Activated CD4-positive, alpha-beta T cell treated with anti-CD3 and anti-CD28 coated beads, Interleukin-2, amount 50 U/mL, for 24 hours (primary cell): Measurements from ENCODE around the gene LMO1.

Experiments
- DNase-seq, 2 donors: peaks; one replicate each; pipeline ENCODE4 v3.0.0-alpha.2; 2020; ENCODE audit warnings: low read depth in 1 of 2, low spot score in 1 of 2

LMO1 gene

DNA sequence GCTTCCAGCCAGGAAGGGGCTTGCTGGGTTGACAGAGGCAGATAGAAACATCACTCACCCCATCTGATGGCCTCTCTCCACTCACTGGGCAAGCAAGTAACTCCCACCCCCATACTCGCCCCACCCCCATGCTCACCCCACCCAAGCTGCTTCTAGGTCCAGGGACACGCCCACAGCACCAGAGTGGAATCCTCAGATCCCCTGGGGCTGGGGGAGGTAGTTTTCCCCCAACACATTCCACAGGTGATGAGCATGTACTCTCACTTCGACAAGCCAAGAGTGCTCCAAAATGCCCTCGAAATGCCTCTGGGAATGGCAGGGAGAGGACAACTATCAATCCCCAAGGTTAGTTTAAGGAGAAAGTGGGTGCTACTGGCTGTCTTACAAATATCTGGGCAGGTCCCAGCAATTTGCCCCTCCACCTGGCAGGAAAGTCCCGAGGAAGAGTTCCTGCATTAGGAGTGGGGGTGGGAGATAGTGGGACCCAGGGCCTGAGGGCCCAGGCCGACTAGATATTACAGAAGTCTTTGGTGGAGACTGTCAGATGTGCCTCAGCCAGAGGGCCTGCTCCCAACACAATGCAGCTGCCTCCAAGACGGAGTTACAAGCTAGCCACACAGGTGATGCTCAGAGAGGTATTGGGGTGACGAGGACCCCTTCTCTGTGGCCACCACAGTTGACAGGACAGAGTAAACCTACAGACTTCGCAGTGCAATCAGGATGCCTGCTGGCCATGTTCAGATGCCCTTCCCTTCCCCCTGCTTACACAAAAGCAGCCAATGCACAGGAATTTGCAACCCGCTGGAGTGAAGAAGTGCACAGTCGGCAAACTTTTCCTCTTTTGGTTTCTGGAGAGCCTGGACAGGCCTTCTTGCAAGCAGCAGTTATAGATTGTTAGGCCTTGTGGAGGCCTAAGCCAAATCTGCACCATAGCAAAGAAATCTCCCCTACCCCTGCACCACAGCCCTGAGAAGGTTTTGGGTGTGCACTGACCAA lies 2.9 kb upstream of the LMO1 start:
- no peak for DNase-seq

DNA sequence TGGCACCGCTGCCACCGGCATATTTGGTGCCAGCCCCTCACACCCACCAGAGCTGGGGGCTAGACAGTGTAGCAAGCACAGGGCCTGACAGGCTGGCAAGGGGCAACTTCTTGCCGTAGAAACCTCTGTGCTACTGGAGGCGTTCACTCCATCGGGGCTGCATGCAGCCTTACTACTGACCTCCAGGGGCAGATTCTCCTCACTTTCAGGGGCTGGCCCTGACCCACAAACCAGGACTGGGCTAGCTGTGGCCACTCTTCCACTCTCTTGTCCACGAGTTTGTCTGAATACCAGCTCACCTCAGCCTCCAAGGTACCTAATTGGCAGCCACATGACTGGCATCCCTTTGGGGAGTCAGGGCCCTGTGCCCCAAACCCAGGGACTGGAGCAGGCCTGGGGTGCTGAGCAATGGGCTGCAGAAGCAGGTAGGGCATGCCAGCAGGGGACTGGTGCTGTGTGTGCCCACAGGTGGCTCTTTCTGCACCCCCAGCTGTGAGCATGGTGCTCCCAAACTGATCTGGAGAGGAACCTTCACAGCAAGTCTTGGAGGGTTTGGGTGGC lies 2.1 kb upstream of the LMO1 start:
- DNase-seq: no peak

DNA sequence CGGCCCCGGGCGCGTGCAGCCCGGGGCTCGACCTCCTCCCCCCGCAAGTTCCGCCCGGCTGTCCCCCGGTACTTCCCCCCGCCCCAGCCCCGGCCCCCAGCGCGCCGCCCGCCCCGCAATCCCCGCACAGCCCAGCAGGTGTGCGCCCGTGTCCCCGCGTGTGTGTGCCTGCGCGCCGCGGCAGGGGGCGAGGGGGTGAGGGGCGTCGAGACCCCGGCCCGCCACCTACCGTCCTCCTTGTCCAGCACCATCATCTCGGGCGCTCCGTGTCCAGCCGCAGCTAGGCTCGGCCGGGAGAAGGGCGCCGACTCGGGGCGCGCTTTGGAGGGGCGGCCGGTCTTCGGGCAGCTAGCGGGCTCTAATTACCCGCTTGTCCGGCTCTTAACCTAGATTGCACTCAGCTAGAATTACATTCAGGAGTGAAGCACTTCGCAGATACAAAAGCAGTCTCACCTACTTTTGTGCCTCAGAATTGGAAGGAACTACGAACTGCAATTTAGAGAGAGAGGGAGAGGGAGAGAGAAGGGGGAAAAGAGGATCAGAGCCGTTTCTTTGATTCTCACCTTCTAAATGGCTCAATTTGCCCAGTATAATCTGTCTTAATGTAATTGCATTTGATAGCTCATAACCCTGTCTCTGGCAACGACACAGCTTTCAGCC lies 439 bp downstream of the LMO1 start:
- no peak for DNase-seq

DNA sequence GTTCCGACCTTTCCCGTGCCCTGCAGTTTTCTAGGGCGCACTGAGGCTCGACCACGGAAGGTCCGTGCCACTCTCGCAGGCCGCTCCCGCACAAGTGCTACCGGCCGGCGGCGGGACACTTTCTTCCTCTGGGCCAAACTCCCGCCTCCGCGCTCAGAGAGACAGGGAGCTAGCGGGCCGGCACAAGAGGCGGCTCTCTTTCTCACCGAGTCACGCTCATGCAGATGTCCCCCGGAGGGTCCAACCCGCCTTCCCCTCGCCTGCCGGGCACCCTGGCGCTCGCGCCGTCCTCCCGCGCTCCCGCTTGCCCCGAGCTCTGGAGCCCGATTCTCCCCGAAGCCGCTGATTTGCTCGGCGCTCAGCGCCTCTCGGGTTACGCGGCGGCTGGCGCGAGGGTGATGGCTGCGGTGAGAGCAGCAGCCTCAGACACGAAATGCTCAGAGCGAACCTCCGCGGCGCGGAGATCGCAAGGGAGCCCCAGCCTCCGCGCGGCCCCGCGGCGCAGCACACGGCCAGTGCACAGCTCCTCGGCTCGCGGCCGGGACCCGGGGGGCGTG lies 1.0 kb downstream of the LMO1 start:
- DNase-seq: no peak

- no peak for DNase-seq
These were observed 1.6 kb downstream of the LMO1 start for GRCh38 chr11:8261921-8262551.

DNA sequence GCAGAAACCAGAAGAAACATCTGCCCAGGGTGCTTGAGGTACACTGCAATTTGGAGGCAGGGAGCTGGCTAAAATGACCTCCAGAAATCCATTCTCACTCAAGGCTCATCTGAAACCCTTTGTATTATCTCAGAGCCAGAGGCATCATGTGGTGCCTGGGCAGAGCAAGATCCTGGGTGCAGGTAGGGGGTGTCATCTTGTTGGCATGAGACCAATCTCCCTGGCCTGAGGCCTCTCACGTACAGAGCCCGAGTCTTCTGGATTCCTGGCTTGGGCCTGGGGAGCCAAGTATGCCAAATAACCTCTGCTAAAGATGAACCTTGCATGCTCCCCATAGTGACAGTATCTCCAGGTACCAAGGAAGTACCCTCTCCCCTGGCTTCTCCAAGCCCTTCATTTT lies 2.4 kb downstream of the LMO1 start:
- DNase-seq: no peak

DNA sequence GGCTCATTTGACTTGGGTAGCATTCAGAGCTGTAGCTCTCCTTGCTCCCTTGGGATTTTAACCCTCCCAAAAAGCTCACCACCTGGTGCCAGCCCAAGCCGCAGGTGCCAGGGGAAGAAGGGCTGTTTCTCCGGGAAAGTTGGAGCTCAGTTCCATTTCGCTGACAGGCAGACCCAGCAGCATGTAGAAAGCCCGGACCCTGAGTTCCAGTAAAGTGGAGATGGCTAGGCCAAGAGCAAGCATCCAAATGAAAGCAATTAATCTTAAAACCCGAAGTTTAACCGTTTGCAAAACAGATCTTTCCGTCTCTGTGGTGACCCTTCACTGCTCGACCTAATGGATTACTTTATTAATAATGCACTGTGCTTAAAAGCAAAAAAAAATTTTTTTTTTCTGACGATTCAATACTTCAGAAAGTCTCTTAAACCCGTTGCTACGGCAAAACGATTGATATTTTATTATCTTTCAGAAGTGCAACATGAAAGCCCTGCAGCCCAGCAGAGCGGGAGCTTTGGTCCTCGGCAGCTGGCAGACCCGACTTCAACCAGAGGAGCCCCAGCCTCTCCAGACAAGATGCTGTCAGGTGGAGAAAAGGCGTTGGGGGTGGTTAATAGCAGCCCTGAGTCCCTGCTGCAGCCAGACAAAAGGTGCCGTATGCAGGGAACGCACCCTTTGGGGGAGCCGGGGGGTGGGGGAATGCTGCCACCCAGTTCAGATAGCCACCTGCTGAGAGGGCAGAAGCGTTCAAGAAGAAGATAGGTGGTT lies 3.3 kb downstream of the LMO1 start:
- no peak for DNase-seq

- DNase-seq: no peak
These were observed 4.2 kb downstream of the LMO1 start for GRCh38 chr11:8259306-8259959.

- no peak for DNase-seq
These were observed 4.9 kb downstream of the LMO1 start for GRCh38 chr11:8258784-8259183.

- no peak for DNase-seq
These were observed 5.4 kb downstream of the LMO1 start for GRCh38 chr11:8258289-8258688.

DNA sequence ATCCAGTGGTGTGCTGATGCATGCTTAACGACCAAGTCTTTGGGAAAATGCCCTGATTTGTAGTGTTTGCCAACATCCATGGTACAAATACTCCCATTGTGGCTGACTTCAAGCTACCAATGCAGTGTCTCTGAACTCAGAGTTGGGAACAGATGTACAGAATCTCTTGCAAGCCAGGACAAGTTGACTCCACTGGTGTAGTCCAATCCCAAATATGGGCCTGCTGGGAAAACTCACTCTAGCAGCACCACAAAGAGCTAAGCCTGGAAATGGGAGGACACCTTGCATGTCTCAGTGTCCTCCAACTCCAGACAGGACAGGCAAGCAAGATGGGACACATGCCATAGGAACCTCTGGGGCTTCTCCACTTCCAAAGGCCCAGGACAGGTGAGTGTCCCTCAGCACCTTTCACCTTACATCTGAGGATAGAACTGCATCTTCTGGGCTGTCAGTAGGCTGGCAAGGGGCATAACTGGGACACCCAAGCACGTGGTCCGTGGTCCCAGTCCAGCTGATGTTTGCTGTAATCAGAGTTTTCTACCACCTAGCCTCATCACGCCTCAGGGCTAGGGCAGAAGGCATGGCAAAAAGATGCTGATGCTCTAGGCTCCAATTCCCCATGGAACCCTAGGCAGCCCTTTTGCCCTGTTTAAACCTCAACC lies 6.5 kb downstream of the LMO1 start:
- DNase-seq: no peak

DNA sequence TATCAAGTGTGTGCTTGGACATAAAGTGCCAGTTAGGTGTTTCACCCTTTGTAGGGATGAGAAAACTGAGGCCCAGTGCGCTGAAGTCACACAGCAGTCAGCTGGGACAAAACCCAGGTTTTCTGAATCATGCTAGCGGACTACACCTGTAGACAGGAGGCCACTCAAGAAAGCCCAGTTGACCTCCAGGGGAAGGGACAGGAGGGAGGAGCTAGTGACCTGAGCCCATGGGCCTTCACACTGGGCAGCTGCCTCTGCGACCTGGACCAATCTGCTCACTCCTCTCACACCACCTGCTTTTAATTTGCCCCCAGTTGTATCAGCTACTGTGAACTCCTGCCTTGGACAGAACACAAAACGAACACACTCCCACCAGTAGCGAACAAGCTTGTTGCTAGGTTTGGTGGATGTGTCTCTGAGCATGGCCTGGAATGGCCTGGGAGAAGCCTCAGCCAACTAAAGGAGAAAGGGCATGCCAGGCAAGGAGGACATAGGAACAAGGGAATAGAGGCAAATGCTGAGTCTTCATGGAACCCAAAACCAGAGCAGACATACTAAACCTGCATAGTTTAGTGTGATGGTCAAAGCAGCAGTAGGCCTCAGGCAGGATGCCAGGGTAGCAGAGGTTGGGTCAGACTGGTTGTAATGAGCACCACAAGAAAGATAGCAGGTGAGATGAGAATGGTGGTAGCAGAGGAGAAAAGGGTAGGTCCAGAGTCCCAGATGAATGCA lies 7.2 kb downstream of the LMO1 start:
- DNase-seq: no peak

GRCh38 chr11:8253566-8253965 lies 10.1 kb downstream of the LMO1 start:
- no peak for DNase-seq

GRCh38 chr11:8252946-8253345 lies 10.7 kb downstream of the LMO1 start:
- DNase-seq: no peak

DNA sequence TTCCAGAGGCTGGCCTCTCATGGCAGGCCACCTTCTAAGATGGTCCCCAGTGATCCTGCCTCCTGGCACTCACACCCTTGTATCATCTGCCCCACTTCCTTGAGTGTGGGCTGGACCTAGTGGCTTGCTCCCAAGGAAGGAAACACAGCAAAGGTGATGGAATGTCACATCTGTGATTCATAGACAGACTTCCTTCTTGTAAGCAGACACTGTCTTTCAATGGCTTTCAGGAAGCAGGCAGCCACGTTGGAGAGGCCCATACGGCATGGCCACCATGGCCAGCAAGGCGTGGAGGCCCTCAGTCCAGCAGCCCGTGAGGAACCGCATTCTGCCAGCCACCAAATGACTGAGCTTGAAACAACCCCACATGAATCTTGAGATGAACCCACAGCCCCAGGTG lies 11.3 kb downstream of the LMO1 start:
- DNase-seq: no peak

- no peak for DNase-seq
These were observed 11.9 kb downstream of the LMO1 start for GRCh38 chr11:8251616-8252295.

GRCh38 chr11:8250981-8251615 lies 12.6 kb downstream of the LMO1 start:
- DNase-seq: no peak

- DNase-seq: no peak
These were observed 13.2 kb downstream of the LMO1 start for GRCh38 chr11:8250434-8250833.
